ENCODE data around the gene SLFN14.
"Not testable (repeated sequence)": the region's sequence is repeated elsewhere in the genome, so short reads cannot be mapped to it uniquely, and the experiment has no call there.

Gene SLFN14

GRCh38 chr17:35560703-35561102, at the start of gene SLFN14:
Gene SLFN14, minus strand, starts transcription at chr17:35560819. Its CDS starts 2,757 bp downstream, at chr17:35558062.
- no peak for DNase-seq

DNA sequence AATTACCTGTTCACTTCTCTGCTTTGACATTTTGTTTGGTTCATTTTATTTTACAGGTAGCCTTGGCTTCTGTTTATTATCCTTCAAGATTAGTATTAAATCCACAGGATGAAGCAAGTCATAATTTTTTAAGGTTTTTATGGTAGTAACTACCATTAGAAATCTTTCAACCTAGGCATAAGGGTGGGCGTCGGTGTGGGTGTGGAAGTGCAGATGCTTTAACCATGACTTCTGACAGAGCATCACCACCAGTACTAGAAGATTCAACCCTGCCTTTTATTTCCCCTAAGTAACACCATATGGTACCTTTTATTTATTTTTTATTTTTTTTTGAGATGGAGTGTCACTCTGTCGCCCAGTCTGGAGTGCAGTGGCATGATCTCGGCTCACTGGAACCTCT, 49.2 kb upstream of the SLFN14 start:
- DNase-seq: no peak

GRCh38 chr17:35607239-35607847, 46.7 kb upstream of the SLFN14 start:
- DNase-seq: no peak

DNA sequence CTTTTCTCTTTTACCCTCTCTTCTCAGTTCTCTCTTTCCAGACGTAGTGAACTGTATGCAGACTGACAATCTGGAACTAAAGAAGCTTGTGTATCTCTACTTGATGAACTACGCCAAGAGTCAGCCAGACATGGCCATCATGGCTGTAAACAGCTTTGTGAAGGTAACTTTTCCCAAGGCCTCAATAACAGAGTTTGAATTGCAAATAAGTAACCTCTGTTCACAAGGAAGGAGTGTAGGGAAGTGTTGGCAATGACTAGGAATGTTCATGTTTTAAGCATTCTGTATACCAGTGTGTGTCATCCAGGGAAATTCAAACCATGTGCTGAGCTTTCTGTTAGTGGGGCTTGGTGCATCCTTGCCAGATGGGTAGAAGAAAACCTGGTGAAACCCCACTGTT, 45.1 kb upstream of the SLFN14 start:
- DNase-seq: no peak

DNA sequence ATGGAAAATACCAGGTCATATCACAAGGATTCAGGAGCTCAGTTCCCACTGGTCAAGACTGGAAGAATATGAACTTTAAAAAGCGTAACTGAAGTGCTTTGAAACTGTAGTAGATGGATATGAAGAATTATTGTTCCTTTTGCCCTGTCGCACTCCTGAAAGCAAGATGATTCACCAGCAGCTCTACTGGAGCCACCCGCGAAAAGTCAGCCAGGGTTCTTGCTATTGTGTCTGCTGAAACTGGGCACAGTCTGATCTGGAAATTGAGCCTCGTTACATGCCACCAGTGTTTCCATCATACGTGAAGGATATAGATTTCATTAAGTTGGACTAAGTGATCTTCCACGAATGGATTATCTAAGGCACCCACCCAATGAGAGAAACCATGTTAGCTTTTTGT, 43.1 kb upstream of the SLFN14 start:
- DNase-seq: no peak

GRCh38 chr17:35597604-35598003, 37.0 kb upstream of the SLFN14 start:
- DNase-seq: no peak

DNA sequence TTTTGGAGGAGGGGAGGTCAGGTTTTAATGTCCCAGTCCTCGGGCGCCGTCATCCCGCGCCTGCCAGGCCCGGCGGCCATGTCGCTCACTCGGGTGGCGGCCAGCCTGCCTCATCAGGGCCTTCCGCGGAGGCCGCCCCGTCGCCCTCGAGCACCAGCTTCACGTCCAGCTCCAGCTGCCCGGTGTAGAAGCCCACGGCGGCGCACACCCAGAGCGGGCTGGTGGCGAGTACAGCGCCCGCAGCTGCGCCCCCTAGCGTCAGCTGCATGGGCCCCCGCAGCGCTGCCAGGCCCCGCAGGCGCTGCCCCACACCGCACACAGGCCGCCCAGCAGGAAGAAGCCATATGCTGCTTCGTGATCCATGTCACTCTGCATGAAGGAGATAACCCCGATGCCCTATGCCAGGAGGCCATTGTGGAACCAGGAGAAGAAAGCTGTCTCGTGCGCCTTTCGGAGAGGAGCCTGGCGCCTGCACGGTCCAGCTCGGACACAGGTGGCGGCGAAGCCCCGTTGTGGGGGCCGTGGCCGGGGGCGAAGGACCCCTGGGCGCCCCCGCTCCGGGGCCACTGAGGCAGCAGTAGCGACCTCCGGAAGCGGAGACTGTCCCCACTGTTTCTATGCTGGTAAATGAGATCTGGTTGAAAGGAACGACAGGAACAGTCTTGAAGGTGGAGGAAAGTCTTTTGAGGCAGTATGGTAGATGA, 36.1 kb upstream of the SLFN14 start:
- no peak for DNase-seq

DNA sequence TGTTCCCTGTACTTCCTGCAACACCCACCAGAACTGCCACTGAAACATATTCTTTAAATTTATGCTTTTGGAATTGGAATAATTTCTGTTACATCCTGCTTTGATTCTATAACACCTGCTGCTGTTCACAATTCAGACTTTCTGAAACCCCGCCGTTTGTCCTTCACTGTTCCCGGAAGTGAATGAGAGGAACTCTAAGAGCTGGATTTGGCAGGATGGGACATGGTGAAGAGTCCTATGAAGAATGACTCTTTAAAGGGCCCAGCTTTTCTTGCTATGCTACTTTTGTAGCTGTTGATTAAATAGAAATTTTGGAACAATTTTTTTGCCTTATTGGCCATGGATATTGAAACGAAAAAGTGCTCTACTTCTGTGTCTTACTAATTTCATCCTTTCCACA, 35.5 kb upstream of the SLFN14 start:
- DNase-seq: no peak

- no peak for DNase-seq
These were observed 27.7 kb upstream of the SLFN14 start for GRCh38 chr17:35588196-35588920.

GRCh38 chr17:35587074-35587961, 26.7 kb upstream of the SLFN14 start, which contains the start of gene AP2B1:
Gene AP2B1, plus strand, starts transcription at chr17:35587322. Its CDS starts 6,709 bp downstream, at chr17:35594031.
- peak in 57 of 58 donors; percentile 43 to 93 (median 81) for DNase-seq

GRCh38 chr17:35586569-35587073, 26.0 kb upstream of the SLFN14 start:
- DNase-seq: no peak

DNA sequence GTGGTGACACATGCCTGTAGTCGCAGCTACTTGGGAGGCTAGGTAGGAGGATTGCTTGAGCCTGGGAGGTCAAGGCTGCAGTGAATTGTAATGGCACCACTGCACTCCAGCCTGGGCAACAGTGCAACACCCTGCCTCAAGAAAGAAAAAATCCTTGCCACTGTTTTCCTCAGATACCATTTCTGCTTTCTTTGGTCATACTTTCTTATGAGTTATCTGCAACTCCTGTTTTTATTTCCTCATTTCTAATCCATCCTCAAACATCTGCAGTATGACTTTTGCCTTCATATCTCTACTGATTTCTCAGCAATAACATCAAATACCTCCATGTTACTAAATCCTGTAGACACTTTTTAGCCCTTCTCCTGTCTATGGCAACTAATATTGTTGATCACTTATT, 23.4 kb upstream of the SLFN14 start:
- DNase-seq: no peak

- no peak for DNase-seq
These were observed 18.4 kb upstream of the SLFN14 start for GRCh38 chr17:35578929-35579432.

- peak; percentile 50 to 97 (median 90) for DNase-seq
These were observed 17.7 kb upstream of the SLFN14 start, which contains the start of gene PEX12 for GRCh38 chr17:35578197-35578928. Gene PEX12, minus strand, starts transcription at chr17:35578571. Its CDS starts 550 bp downstream, at chr17:35578021.

DNA sequence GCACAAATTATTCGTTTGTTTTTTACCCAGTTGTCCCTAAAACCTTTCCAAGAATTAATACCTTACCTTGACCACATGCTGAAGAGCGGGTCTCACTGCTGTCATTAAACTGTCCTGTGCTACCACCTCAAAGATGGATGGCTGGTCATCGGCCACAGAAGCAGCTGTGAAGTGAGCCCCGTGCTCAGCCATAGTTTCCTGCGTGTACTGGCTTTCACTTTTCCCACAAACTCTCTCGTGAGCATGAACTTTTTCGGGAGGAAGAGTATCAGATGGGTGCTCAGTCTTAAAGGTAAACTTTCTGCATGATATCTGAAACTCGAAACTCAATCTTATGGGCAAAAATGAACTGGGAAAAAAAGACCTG, 17.2 kb upstream of the SLFN14 start:
- DNase-seq: peak in 2 of 58 donors; percentile 5 to 35

GRCh38 chr17:35575759-35576158, 15.1 kb upstream of the SLFN14 start:
- DNase-seq: no peak

GRCh38 chr17:35569405-35569804, 8.8 kb upstream of the SLFN14 start:
- DNase-seq: no peak

- no peak for DNase-seq
These were observed 7.9 kb upstream of the SLFN14 start for GRCh38 chr17:35568561-35568960.

DNA sequence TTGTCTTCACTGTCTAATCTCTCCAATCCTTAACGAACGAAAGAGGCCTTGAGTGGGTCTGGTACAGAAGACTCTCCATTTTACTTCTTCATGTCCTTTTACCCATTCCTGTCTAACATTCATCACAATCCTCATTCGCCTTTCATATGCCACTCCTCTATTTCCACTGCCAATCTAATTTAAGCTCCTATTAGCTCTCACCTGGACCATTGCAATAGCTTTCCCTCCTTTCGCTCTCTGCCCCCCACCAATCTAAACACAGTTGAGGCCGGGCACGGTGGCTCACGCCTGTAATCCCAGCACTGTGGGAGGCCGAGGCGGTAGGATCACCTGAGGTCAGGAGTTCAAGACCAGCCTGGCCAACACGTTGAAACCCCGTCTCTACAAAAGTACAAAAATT, 6.3 kb upstream of the SLFN14 start:
- peak in 1 of 58 donors; percentile 1 for DNase-seq

- DNase-seq: not testable (repeated sequence)
These were observed 2.6 kb upstream of the SLFN14 start for GRCh38 chr17:35563181-35563580.
